SK-N-SH (cell line): Measurements from ENCODE around the gene HTR6. TPM values are rescaled to one million over a fixed set of nuclear protein-coding genes. Genes with fewer than 3 reads are reported as not detected.

ENCODE experiments used
- CTCF ChIA-PET: fragments of 300-600, 350-600 bp; formaldehyde crosslinking; extraction: SDS; loops from one replicate; lab custom pipeline; 2021; lab: Yijun Ruan, JAX
- POLR2A ChIA-PET: fragments of 350-600 bp; sonication (Branson Sonifier 250); formaldehyde crosslinking; extraction: SDS; loops from one replicate; lab custom pipeline; 2020; ENCODE audit warnings: antibody characterized with exemption, inconsistent platforms; lab: Yijun Ruan, JAX
- DNase-seq: peaks from one replicate; pipeline ENCODE4 v3.0.0; 2012
- H2AFZ ChIP-seq: fragments of 200-600 bp; sonication (generic); 2 replicates; pipeline ENCODE4 v1.8.1; 2016; ENCODE audit warnings: antibody characterized with exemption, mild to moderate bottlenecking, low read depth
- H3F3A ChIP-seq: fragments of 200-600 bp; sonication (generic); replicated peaks from 2 replicates; pipeline ENCODE3; 2016; ENCODE audit warnings: antibody characterized with exemption, mild to moderate bottlenecking; ENCODE audit not compliant: insufficient read depth
- H3K27ac ChIP-seq, 2 experiments: fragments of 200-500 bp in 1 of 2; fragments of 200-600 bp in 1 of 2; sonication (Bioruptor generic) in 1 of 2; sonication (generic), shearing (Covaris generic) in 1 of 2; 2 replicates each; pipeline versions ENCODE4 v1.5.1 to v1.6.1; 2014 to 2016; ENCODE audit warnings: low read depth in 2 of 2, inconsistent platforms in 1 of 2, low read length in 1 of 2, mild to moderate bottlenecking in 1 of 2, mixed read lengths in 1 of 2
- H3K27me3 ChIP-seq: fragments of 200-600 bp; sonication (generic), shearing (Covaris generic); 2 replicates; pipeline ENCODE4 v1.6.1; 2016; ENCODE audit warnings: mixed run types; ENCODE audit not compliant: insufficient read depth
- H3K36me3 ChIP-seq, 2 experiments: fragments of 200-500 bp in 1 of 2; fragments of 200-600 bp in 1 of 2; sonication (Bioruptor generic) in 1 of 2; sonication (generic) in 1 of 2; replicated peaks in 1 of 2; 2 replicates each; pipeline versions ENCODE3 to v1.5.1; 2014 to 2016; ENCODE audit warnings: low read length in 1 of 2, mild to moderate bottlenecking in 1 of 2; ENCODE audit not compliant: insufficient read depth in 2 of 2, control insufficient read depth in 1 of 2
- H3K4me1 ChIP-seq, 2 experiments: fragments of 200-500 bp in 1 of 2; fragments of 200-600 bp in 1 of 2; sonication (Bioruptor generic) in 1 of 2; sonication (generic), shearing (Covaris generic) in 1 of 2; 2 replicates each; pipeline versions ENCODE4 v1.5.1 to v1.6.1; 2014 to 2016; ENCODE audit warnings: low read depth in 1 of 2, low read length in 1 of 2, mixed run types in 1 of 2; ENCODE audit not compliant: insufficient read depth in 2 of 2, control insufficient read depth in 1 of 2
- H3K4me2 ChIP-seq: fragments of 200-600 bp; sonication (generic), shearing (Covaris generic); 2 replicates; pipeline ENCODE4 v1.6.1; 2017; ENCODE audit warnings: mixed run types
- H3K4me3 ChIP-seq, 2 experiments: fragments of 200-500 bp in 1 of 2; fragments of 200-600 bp in 1 of 2; sonication (Bioruptor generic) in 1 of 2; sonication (generic), shearing (Covaris generic) in 1 of 2; 2 replicates each; pipeline versions ENCODE4 v1.5.1 to v1.8.1; 2014 to 2016; ENCODE audit warnings: low read depth in 2 of 2, inconsistent platforms in 1 of 2, low read length in 1 of 2, mild to moderate bottlenecking in 1 of 2, mixed read lengths in 1 of 2, moderate library complexity in 1 of 2
- H3K79me2 ChIP-seq: fragments of 200-600 bp; sonication (generic); 2 replicates; pipeline ENCODE4 v1.8.1; 2017; ENCODE audit warnings: mild to moderate bottlenecking; ENCODE audit not compliant: insufficient read depth
- H3K9ac ChIP-seq: fragments of 200-600 bp; sonication (generic); 2 replicates; pipeline ENCODE4 v1.6.1; 2017; ENCODE audit warnings: mixed run types
- H3K9me2 ChIP-seq: fragments of 200-600 bp; sonication (generic); 2 replicates; pipeline ENCODE4 v1.6.1; 2017; ENCODE audit warnings: mixed run types
- H3K9me3 ChIP-seq: fragments of 200-600 bp; sonication (generic); 2 replicates; pipeline ENCODE4 v1.6.1; 2017; ENCODE audit warnings: mixed run types, mild to moderate bottlenecking, moderate library complexity
- H4K20me1 ChIP-seq: fragments of 200-600 bp; sonication (generic); 2 replicates; pipeline ENCODE4 v1.6.1; 2017; ENCODE audit warnings: mild to moderate bottlenecking, mixed run types; ENCODE audit not compliant: insufficient read depth
- CHD2 ChIP-seq: fragments of 150-350 bp; IDR thresholded peaks from 2 replicates; pipeline ENCODE4 v1.6.1; 2018; ENCODE audit warnings: low read length; ENCODE audit not compliant: partially characterized antibody
- CTCF ChIP-seq: fragments of 200-600 bp; sonication (generic); IDR thresholded peaks from 2 replicates; pipeline ENCODE4 v1.6.1; 2017; ENCODE audit warnings: antibody characterized with exemption, mild to moderate bottlenecking, moderate library complexity
- GATA2 ChIP-seq: sonication (generic); formaldehyde crosslinking; IDR thresholded peaks from 2 replicates; pipeline ENCODE4 v1.5.0; 2020; ENCODE audit warnings: mild to moderate bottlenecking, missing genetic modification reagents
- JUND ChIP-seq: IDR thresholded peaks from 2 replicates; pipeline ENCODE4 v1.4.0; 2012
- PBX3 ChIP-seq: IDR thresholded peaks from 2 replicates; pipeline ENCODE4; 2012
- POLR2AphosphoS5 ChIP-seq: IDR thresholded peaks from 2 replicates; pipeline ENCODE4 v1.6.1; 2012; ENCODE audit warnings: low read depth, low read length
- RAD21 ChIP-seq: IDR thresholded peaks from 2 replicates; pipeline ENCODE4 v1.6.1; 2012; ENCODE audit warnings: mild to moderate bottlenecking, low read length
- SMC3 ChIP-seq: IDR thresholded peaks from 2 replicates; pipeline ENCODE4 v1.6.1; 2012; ENCODE audit warnings: low read depth, low read length, improper control_type of control experiment
- ZBTB33 ChIP-seq: IDR thresholded peaks from 2 replicates; pipeline ENCODE4 v1.4.0; 2012; ENCODE audit warnings: low read depth, borderline replicate concordance
- WGBS: methylation state at CpG from one replicate; pipeline ENCODE4 v1.1.6; 2017; ENCODE audit warnings: low lambda C conversion rate; 5-methylcytosine and 5-hydroxymethylcytosine counted together
- polyA plus RNA-seq, 3 experiments: library from polyadenylated mRNA; depleted of rRNA; stranded (reverse); fragments of >200 nt; gene quantifications; 2 replicates each; pipeline ENCODE4 v1.2.3, GENCODE V29; 2012

HTR6 gene
- polyA plus RNA-seq, 1 of the 3 experiments (the other 2 are of a cell fraction), result 0.05 TPM

- no peak for TF ChIP-seq CHD2
- TF ChIP-seq ZBTB33, result no peak
- TF ChIP-seq JUND, result no peak
- no peak for TF ChIP-seq GATA2 (CRISPR knock-in tag)
Measured at GRCh38 chr1:19648239-19648638, 16.4 kb upstream of the HTR6 start (continued).

- Histone ChIP-seq H3K27me3 (no peaks in the 10 kb centered on the region), H3K9ac (no peak overlapping the region), H3K4me1 (peaks cover 0 to 32% of the 10 kb centered on the region in 2 experiments; a peak in 1 of 4 replicates), H3K36me3 (no peaks in the 10 kb centered on the region), H3K4me2 (no peak overlapping the region), H3K27ac (no peak overlapping the region), H3F3A (peaks cover 5% of the 10 kb centered on the region), H2AFZ (no peak overlapping the region), H3K9me3 (no peaks in the 10 kb centered on the region), H4K20me1 (peaks cover 15% of the 10 kb centered on the region; the same call in 1 of the 2 replicates), H3K9me2 (no peaks in the 10 kb centered on the region), H3K79me2 (no peaks in the 10 kb centered on the region; the same call in none of the 2 replicates), H3K4me3 (no peak overlapping the region)
- DNase-seq, result peak; percentile 43
- 74% methylated on average over 11 of the region's 11 CpGs for WGBS
- CTCF ChIA-PET, result interaction anchor here (1.4 to 13.2 kb wide), 8 partner anchors 10 to 304 kb away, joined by 3 to 235 read pairs (median 6); no protein-coding TSS in a partner anchor
- peak; percentile 23; the same call in 1 of the 2 replicates for TF ChIP-seq CTCF
- TF ChIP-seq RAD21, result peak; percentile 38
- peak; percentile 4; the same call in 1 of the 2 replicates for TF ChIP-seq SMC3
- TF ChIP-seq PBX3, result no peak
- no peak for TF ChIP-seq POLR2AphosphoS5
- POLR2A ChIA-PET, result no interaction called here
Measured at GRCh38 chr1:19648689-19649088, 16.0 kb upstream of the HTR6 start.
